IMR-90 (cell line): ENCODE data around the gene RHOB. TPM values are rescaled to one million over a fixed set of nuclear protein-coding genes. Genes with fewer than 3 reads are reported as not detected.

Source experiments
- ATAC-seq: fragments of 200-7000 bp; cut with Tn5 transposase; 2 replicates; pipeline ENCODE4 v1.9.1; 2020; ENCODE audit warnings: low read depth, mild to moderate bottlenecking, moderate library complexity
- BruUV-seq: library from RNA; stranded (reverse); fragments of 400-500 nt; replicated peaks from 2 replicates; lab custom pipeline; 2021; lab: Mats Ljungman, UMichigan
- CTCF ChIA-PET: fragments of 300-600 bp; formaldehyde crosslinking; extraction: SDS; loops from one replicate; lab custom pipeline; 2021; ENCODE audit warnings: antibody characterized with exemption; lab: Yijun Ruan, JAX
- POLR2A ChIA-PET: fragments of 300-600 bp; sonication (Branson Sonifier 250); formaldehyde crosslinking; loops from one replicate; lab custom pipeline; 2022; ENCODE audit warnings: antibody characterized with exemption; ENCODE audit not compliant: unreplicated experiment; lab: Charles Lee
- DNase-seq: peaks from one replicate; pipeline ENCODE4 v3.0.0; 2013
- H2AFZ ChIP-seq: replicated peaks from 2 replicates; pipeline ENCODE3; 2013; ENCODE audit warnings: low read length, mild to moderate bottlenecking; ENCODE audit not compliant: poor library complexity
- H2AK5ac ChIP-seq: 2 replicates; pipeline ENCODE4 v1.6.1; 2013; ENCODE audit warnings: low read depth, low read length, inconsistent platforms
- H2AK9ac ChIP-seq: replicated peaks from 2 replicates; pipeline ENCODE3; 2013; ENCODE audit warnings: mild to moderate bottlenecking, low read depth, low read length, moderate library complexity; ENCODE audit not compliant: poor library complexity
- H2BK120ac ChIP-seq: 2 replicates; pipeline ENCODE4 v1.6.1; 2013; ENCODE audit warnings: low read depth, low read length, inconsistent platforms
- H2BK15ac ChIP-seq: 3 replicates; pipeline ENCODE4 v1.6.1; 2013; ENCODE audit warnings: low read depth, low read length, inconsistent platforms
- H2BK20ac ChIP-seq: 2 replicates; pipeline ENCODE4 v1.6.1; 2013; ENCODE audit warnings: low read depth, mild to moderate bottlenecking, inconsistent platforms, low read length, moderate library complexity
- H2BK5ac ChIP-seq: 2 replicates; pipeline ENCODE4 v1.6.1; 2013; ENCODE audit warnings: mild to moderate bottlenecking, low read depth, low read length, inconsistent platforms; ENCODE audit not compliant: poor library complexity, severe bottlenecking
- H3K14ac ChIP-seq: replicated peaks from 2 replicates; pipeline ENCODE4 v1.6.1; 2013; ENCODE audit warnings: low read depth, low read length, inconsistent platforms
- H3K18ac ChIP-seq: 2 replicates; pipeline ENCODE4 v1.6.1; 2013; ENCODE audit warnings: low read depth, low read length, control low read depth
- H3K23ac ChIP-seq: 2 replicates; pipeline ENCODE4 v1.6.1; 2013; ENCODE audit warnings: low read depth, low read length, inconsistent platforms
- H3K27ac ChIP-seq: 2 replicates; pipeline ENCODE4 v1.5.1; 2013; ENCODE audit warnings: mild to moderate bottlenecking, control low read depth, low read length; ENCODE audit not compliant: insufficient read depth
- H3K27me3 ChIP-seq: 2 replicates; pipeline ENCODE4 v1.6.1; 2013; ENCODE audit warnings: low read length; ENCODE audit not compliant: control insufficient read depth, insufficient read depth
- H3K36me3 ChIP-seq: 2 replicates; pipeline ENCODE4 v1.6.1; 2013; ENCODE audit warnings: low read length, mixed read lengths; ENCODE audit not compliant: control insufficient read depth, insufficient read depth
- H3K4ac ChIP-seq: 2 replicates; pipeline ENCODE4 v1.6.1; 2013; ENCODE audit warnings: low read depth, low read length, inconsistent platforms
- H3K4me1 ChIP-seq: 2 replicates; pipeline ENCODE4 v1.6.1; 2013; ENCODE audit warnings: low read length, mixed read lengths; ENCODE audit not compliant: control insufficient read depth, insufficient read depth
- H3K4me2 ChIP-seq: 2 replicates; pipeline ENCODE4 v1.6.1; 2013; ENCODE audit warnings: low read depth, mild to moderate bottlenecking, control low read depth, low read length, moderate library complexity
- H3K4me3 ChIP-seq: 2 replicates; pipeline ENCODE4 v1.5.1; 2013; ENCODE audit warnings: low read depth, mild to moderate bottlenecking, control low read depth, low read length, moderate library complexity; ENCODE audit not compliant: insufficient read depth
- H3K56ac ChIP-seq: 2 replicates; pipeline ENCODE4 v1.6.1; 2013; ENCODE audit warnings: low read length, inconsistent platforms; ENCODE audit not compliant: insufficient read depth; ENCODE audit errors: extremely low read depth
- H3K79me1 ChIP-seq, 2 experiments: 2 replicates each; pipeline ENCODE4 v1.6.1; 2013; ENCODE audit warnings: low read length in 2 of 2, inconsistent platforms in 1 of 2, low read depth in 1 of 2
- H3K9ac ChIP-seq: 2 replicates; pipeline ENCODE4 v1.6.1; 2013; ENCODE audit warnings: low read depth, low read length, control low read depth
- H3K9me1 ChIP-seq: 2 replicates; pipeline ENCODE4 v1.6.1; 2013; ENCODE audit warnings: low read length, inconsistent platforms; ENCODE audit not compliant: insufficient read depth
- H3K9me3 ChIP-seq: 2 replicates; pipeline ENCODE4 v1.6.1; 2013; ENCODE audit warnings: low read length; ENCODE audit not compliant: control insufficient read depth, insufficient read depth
- H4K20me1 ChIP-seq: 2 replicates; pipeline ENCODE4 v1.6.1; 2013; ENCODE audit warnings: low read length, inconsistent platforms; ENCODE audit not compliant: insufficient read depth
- H4K5ac ChIP-seq: 2 replicates; pipeline ENCODE4 v1.6.1; 2013; ENCODE audit warnings: mild to moderate bottlenecking, low read depth, low read length, control low read depth
- H4K8ac ChIP-seq, 2 experiments: 2 replicates each; pipeline ENCODE4 v1.6.1; 2013; ENCODE audit warnings: low read depth in 2 of 2, low read length in 2 of 2, control low read depth in 1 of 2, inconsistent platforms in 1 of 2
- H4K91ac ChIP-seq: 2 replicates; pipeline ENCODE4 v1.6.1; 2013; ENCODE audit warnings: low read depth, low read length, inconsistent platforms; ENCODE audit not compliant: insufficient read depth
- BHLHE40 ChIP-seq: fragments of 150-350 bp; IDR thresholded peaks from 2 replicates; pipeline ENCODE4 v1.6.1; 2016; ENCODE audit warnings: mild to moderate bottlenecking, low read depth, low read length
- CEBPB ChIP-seq: IDR thresholded peaks from 2 replicates; pipeline ENCODE4 v1.6.1; 2012; ENCODE audit warnings: low read depth, low read length, improper control_type of control experiment
- CHD1 ChIP-seq: IDR thresholded peaks from 2 replicates; pipeline ENCODE4 v1.6.1; 2012; ENCODE audit warnings: low read depth, low read length, improper control_type of control experiment
- CTCF ChIP-seq: conservative IDR thresholded peaks from 2 replicates; pipeline ENCODE4 v1.5.1; 2012; ENCODE audit warnings: mild to moderate bottlenecking, low read depth, low read length, improper control_type of control experiment
- ELK1 ChIP-seq: fragments of 150-350 bp; IDR thresholded peaks from 2 replicates; pipeline ENCODE4 v1.6.1; 2016; ENCODE audit warnings: low read depth, mild to moderate bottlenecking, low read length, moderate library complexity, borderline replicate concordance
- MXI1 ChIP-seq: IDR thresholded peaks from 2 replicates; pipeline ENCODE4 v1.6.1; 2012; ENCODE audit warnings: low read depth, mild to moderate bottlenecking, low read length, moderate library complexity, borderline replicate concordance
- NFE2L2 ChIP-seq: fragments of 150-350 bp; IDR thresholded peaks from 2 replicates; pipeline ENCODE4 v1.6.1; 2016; ENCODE audit warnings: low read depth, mild to moderate bottlenecking, low read length
- RAD21 ChIP-seq: IDR thresholded peaks from 2 replicates; pipeline ENCODE4 v1.6.1; 2012; ENCODE audit warnings: low read length, improper control_type of control experiment
- RCOR1 ChIP-seq: IDR thresholded peaks from 2 replicates; pipeline ENCODE4 v1.6.1; 2012; ENCODE audit warnings: mild to moderate bottlenecking, low read length, improper control_type of control experiment; ENCODE audit not compliant: insufficient replicate concordance
- RFX5 ChIP-seq: IDR thresholded peaks from 2 replicates; pipeline ENCODE4 v1.8.0; 2012; ENCODE audit warnings: low read depth, mild to moderate bottlenecking, low read length, moderate library complexity
- SMC3 ChIP-seq: fragments of 150-350 bp; IDR thresholded peaks from 2 replicates; pipeline ENCODE4 v1.6.1; 2016; ENCODE audit warnings: low read depth, mild to moderate bottlenecking, antibody characterized with exemption, low read length, moderate library complexity
- WGBS, 2 experiments: methylation state at CpG; one replicate each; pipeline versions ENCODE4 v1.1.5 to v1.1.7; 2013; ENCODE audit warnings: missing lambda C conversion rate in 2 of 2; ENCODE audit not compliant: insufficient read length in 1 of 2; ENCODE audit errors: extremely low coverage in 2 of 2; 5-methylcytosine and 5-hydroxymethylcytosine counted together
- dilution Hi-C: fragments of 300-500 bp; cut with HindIII; formaldehyde crosslinking; loops from one replicate; pipeline ENCODE4 v1.14.3; 2018; ENCODE audit warnings: low sequenced_read_pairs; ENCODE audit not compliant: unreplicated experiment
- in situ Hi-C: fragments of 300-500 bp; cut with MboI; formaldehyde crosslinking; loops from 3 replicates; pipeline ENCODE4 v1.14.3; 2019; ENCODE audit warnings: low sequenced_read_pairs, inconsistent platforms, mixed read lengths
- intact Hi-C: fragments of 100-400 bp; cut with micrococcal nuclease; formaldehyde crosslinking; loops from 2 replicates; pipeline ENCODE4 v1.10.0; 2022
- polyA plus RNA-seq, 3 experiments: library from polyadenylated mRNA; depleted of rRNA; stranded (reverse); fragments of >200 nt; gene quantifications; 2 replicates each; pipeline ENCODE4 v1.2.3, GENCODE V29; 2012; ENCODE audit warnings: low replicate concordance in 1 of 3
- total RNA-seq: library from RNA; depleted of rRNA; stranded (reverse); fragments of >200 nt; gene quantifications from 2 replicates; pipeline ENCODE4 v1.2.3, GENCODE V29; 2012
- TF ChIP-seq, protein P1 (sequence below): fragments of 150-350 bp; IDR thresholded peaks from 2 replicates; pipeline ENCODE4 v1.6.1; 2017; ENCODE audit warnings: mild to moderate bottlenecking, antibody characterized with exemption, low read length, low read depth

Gene RHOB
- total and polyA plus RNA-seq, 2 of the 4 experiments (the other 2 are of a cell fraction) = 112 to 149 TPM

- ChIA-PET CTCF (no interaction called here), POLR2A (no interaction called here)
- no peaks in the 10 kb centered on the region for H3K36me3 ChIP-seq
- H3K9me1 ChIP-seq = peaks cover 15% of the 10 kb centered on the region
- dilution Hi-C loops (no loop called here), in situ Hi-C loops (no loop called here), intact Hi-C loops (no loop called here)
- H2AK9ac ChIP-seq = no peak overlapping the region
- no peak overlapping the region for H3K4ac ChIP-seq
- H2BK15ac ChIP-seq = no peak overlapping the region
- no peak overlapping the region for H4K5ac ChIP-seq
- H2BK5ac ChIP-seq = no peak overlapping the region
- H3K4me2 ChIP-seq = no peak overlapping the region
- no peak overlapping the region for H3K9ac ChIP-seq
- BruUV-seq = no TSS peak
- no peak overlapping the region for H4K8ac ChIP-seq
- no peak overlapping the region for H2BK20ac ChIP-seq
- H3K4me3 ChIP-seq = no peak overlapping the region
- H4K91ac ChIP-seq = no peak overlapping the region
- H3K27me3 ChIP-seq = peaks cover 4% of the 10 kb centered on the region; the same call in 1 of the 2 replicates
- H2AK5ac ChIP-seq = no peak overlapping the region
- no peak overlapping the region for H3K14ac ChIP-seq
- no peak overlapping the region for H2BK120ac ChIP-seq
- peaks cover 4% of the 10 kb centered on the region; the same call in 1 of the 2 replicates for H4K20me1 ChIP-seq
- ATAC-seq (no peak), DNase-seq (no peak)
- H3K4me1 ChIP-seq = peaks cover 10% of the 10 kb centered on the region
- TF ChIP-seq MXI1 = no peak
- no peak for TF ChIP-seq NFE2L2
- no peak for TF ChIP-seq SMC3
- no peak for TF ChIP-seq BHLHE40
- no peak for TF ChIP-seq CEBPB
- TF ChIP-seq RCOR1 = no peak
- no peak for TF ChIP-seq CHD1
- TF ChIP-seq, protein P1, sequence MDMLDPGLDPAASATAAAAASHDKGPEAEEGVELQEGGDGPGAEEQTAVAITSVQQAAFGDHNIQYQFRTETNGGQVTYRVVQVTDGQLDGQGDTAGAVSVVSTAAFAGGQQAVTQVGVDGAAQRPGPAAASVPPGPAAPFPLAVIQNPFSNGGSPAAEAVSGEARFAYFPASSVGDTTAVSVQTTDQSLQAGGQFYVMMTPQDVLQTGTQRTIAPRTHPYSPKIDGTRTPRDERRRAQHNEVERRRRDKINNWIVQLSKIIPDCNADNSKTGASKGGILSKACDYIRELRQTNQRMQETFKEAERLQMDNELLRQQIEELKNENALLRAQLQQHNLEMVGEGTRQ = no peak
- TF ChIP-seq RFX5 = no peak
- no peak for TF ChIP-seq CTCF
- no peak for TF ChIP-seq RAD21
- no peak for TF ChIP-seq ELK1
- no peak overlapping the region for H3K27ac ChIP-seq
- H2AFZ ChIP-seq = no peak overlapping the region
- no peak overlapping the region for H3K23ac ChIP-seq
- WGBS, 2 experiments = no CpG with 5 or more reads among the region's 4 CpGs
- no peaks in the 10 kb centered on the region for H3K9me3 ChIP-seq
- no peak overlapping the region for H3K18ac ChIP-seq
- no peaks in the 10 kb centered on the region for H3K79me1 ChIP-seq
- H3K56ac ChIP-seq = no peak overlapping the region
Observed at GRCh38 chr2:20430035-20430434, 16.8 kb upstream of the RHOB start.
